ENCODE measurements around the gene GPR25.

GRCh38 chr1:200874694-200875093 lies 1.9 kb downstream of the GPR25 start:
- TF ChIP-seq CTCF (conservative IDR thresholded peaks at IDR 0.05; ENCODE audit: low read depth, low read length): no peak
- TF ChIP-seq CEBPB (IDR thresholded peaks at IDR 0.05; ENCODE audit: low read depth, low read length): no peak
- no peak for TF ChIP-seq POLR2A (IDR thresholded peaks at IDR 0.05; ENCODE audit: low read depth, low read length)
- no peak for TF ChIP-seq RAD21 (IDR thresholded peaks at IDR 0.05; ENCODE audit: low read length)
- no peak for TF ChIP-seq ELK1 (IDR thresholded peaks at IDR 0.05; ENCODE audit: borderline replicate concordance, low read depth, low read length)
- TF ChIP-seq RFX5 (IDR thresholded peaks at IDR 0.05; ENCODE audit: low read depth, low read length): no peak
- no peak for TF ChIP-seq MXI1 (IDR thresholded peaks at IDR 0.05; ENCODE audit: borderline replicate concordance, low read depth, low read length)
- no peak for TF ChIP-seq FOS (IDR thresholded peaks at IDR 0.05; ENCODE audit: low read depth, low read length)
- TF ChIP-seq USF2 (IDR thresholded peaks at IDR 0.05; ENCODE audit: low read depth, low read length): no peak
- no peak for TF ChIP-seq MAZ (IDR thresholded peaks at IDR 0.05; ENCODE audit: borderline replicate concordance, low read depth, low read length)

All from IMR-90 (cell line).